Fibroblast of peridontal ligament (primary cell): Measurements from ENCODE around the gene STAC.
"Not testable (repeated sequence)": the region's sequence is repeated elsewhere in the genome, so short reads cannot be mapped to it uniquely, and the experiment has no call there.

Experiments used
- DNase-seq: peaks from one replicate; pipeline ENCODE4 v3.0.0-alpha.2; 2010; ENCODE audit errors: extremely low read depth

The STAC gene

GRCh38 chr3:36480911-36481648 lies 100.8 kb downstream of the STAC start:
- peak; percentile 84 for DNase-seq

- no peak for DNase-seq
These were observed 102.0 kb downstream of the STAC start for GRCh38 chr3:36482256-36482655.

GRCh38 chr3:36482880-36483279 lies 102.6 kb downstream of the STAC start:
- DNase-seq: no peak

- no peak for DNase-seq
These were observed 103.4 kb downstream of the STAC start for GRCh38 chr3:36483709-36484108.

GRCh38 chr3:36484386-36484785 lies 104.1 kb downstream of the STAC start:
- peak; percentile 51 for DNase-seq

GRCh38 chr3:36486009-36486795 lies 105.9 kb downstream of the STAC start:
- DNase-seq: no peak

GRCh38 chr3:36487616-36488015 lies 107.3 kb downstream of the STAC start:
- no peak for DNase-seq

- DNase-seq: no peak
These were observed 107.9 kb downstream of the STAC start for GRCh38 chr3:36488077-36488789.

- DNase-seq: no peak
These were observed 108.8 kb downstream of the STAC start for GRCh38 chr3:36489101-36489500.

- no peak for DNase-seq
These were observed 109.5 kb downstream of the STAC start for GRCh38 chr3:36489679-36490425.

- no peak for DNase-seq
These were observed 112.7 kb downstream of the STAC start for GRCh38 chr3:36493051-36493450.

GRCh38 chr3:36494461-36495109 lies 114.3 kb downstream of the STAC start:
- peak; percentile 94 for DNase-seq

GRCh38 chr3:36496684-36497633 lies 116.7 kb downstream of the STAC start:
- peak; percentile 95 for DNase-seq

- DNase-seq: not testable (repeated sequence)
These were observed 119.7 kb downstream of the STAC start for GRCh38 chr3:36500053-36500452.

GRCh38 chr3:36501616-36502015 lies 121.3 kb downstream of the STAC start:
- DNase-seq: no peak

GRCh38 chr3:36505393-36505792 lies 125.1 kb downstream of the STAC start:
- no peak for DNase-seq

GRCh38 chr3:36511791-36512486 lies 131.6 kb downstream of the STAC start:
- no peak for DNase-seq

GRCh38 chr3:36512555-36512954 lies 132.3 kb downstream of the STAC start:
- DNase-seq: no peak

GRCh38 chr3:36514171-36514570 lies 133.9 kb downstream of the STAC start:
- no peak for DNase-seq

GRCh38 chr3:36519682-36520081 lies 139.4 kb downstream of the STAC start:
- DNase-seq: no peak
